SH-SY5Y (cell line): ENCODE data around the gene FBXL12.

Experiments used
- GATA2 ChIP-seq: IDR thresholded peaks from 2 replicates; pipeline ENCODE4 v1.6.1; 2011; ENCODE audit warnings: mild to moderate bottlenecking, low read depth, low read length
- GATA3 ChIP-seq: IDR thresholded peaks from 2 replicates; pipeline ENCODE4 v1.6.1; 2011; ENCODE audit warnings: low read depth, mild to moderate bottlenecking, low read length, moderate library complexity

Gene FBXL12

GRCh38 chr19:9819596-9819909 lies 674 bp upstream of the FBXL12 start:
- TF ChIP-seq GATA2, result no peak
- TF ChIP-seq GATA3, result no peak

- no peak for TF ChIP-seq GATA2
- no peak for TF ChIP-seq GATA3
These were observed 625 bp downstream of the FBXL12 start for GRCh38 chr19:9818175-9818733.

- no peak for TF ChIP-seq GATA2
- no peak for TF ChIP-seq GATA3
These were observed 7.7 kb downstream of the FBXL12 start for GRCh38 chr19:9811139-9811538.

GRCh38 chr19:9808855-9809824 lies 9.7 kb downstream of the FBXL12 start:
- TF ChIP-seq GATA2 (no peak), GATA3 (no peak)

GRCh38 chr19:9806803-9807202 lies 12.1 kb downstream of the FBXL12 start:
- TF ChIP-seq GATA2 (no peak), GATA3 (no peak)

GRCh38 chr19:9801976-9802375 lies 16.9 kb downstream of the FBXL12 start:
- no peak for TF ChIP-seq GATA2
- TF ChIP-seq GATA3, result no peak

GRCh38 chr19:9799162-9799561 lies 19.7 kb downstream of the FBXL12 start:
- TF ChIP-seq GATA3 (no peak), GATA2 (no peak)

- TF ChIP-seq GATA2, result no peak
- no peak for TF ChIP-seq GATA3
These were observed 21.0 kb downstream of the FBXL12 start for GRCh38 chr19:9797871-9798270.

GRCh38 chr19:9796113-9796773 lies 22.6 kb downstream of the FBXL12 start:
- TF ChIP-seq GATA2 (peak; percentile 39; the same call in 1 of the 2 replicates), GATA3 (no peak)

GRCh38 chr19:9793071-9793591 lies 25.7 kb downstream of the FBXL12 start:
- TF ChIP-seq GATA2 (no peak), GATA3 (no peak)

GRCh38 chr19:9792206-9793070 lies 26.4 kb downstream of the FBXL12 start:
- TF ChIP-seq GATA2 (no peak), GATA3 (no peak)

- TF ChIP-seq GATA3, result no peak
- TF ChIP-seq GATA2, result no peak
These were observed 27.2 kb downstream of the FBXL12 start for GRCh38 chr19:9791552-9792205.

GRCh38 chr19:9789066-9789465 lies 29.8 kb downstream of the FBXL12 start:
- TF ChIP-seq GATA2 (no peak), GATA3 (no peak)
